Right atrium auricular region (tissue), 2 donors: ENCODE results near the gene ATAD3A. TPM values are rescaled to one million over a fixed set of nuclear protein-coding genes. Genes with fewer than 3 reads are reported as not detected.
"Not testable (repeated sequence)": the region's sequence is repeated elsewhere in the genome, so short reads cannot be mapped to it uniquely, and the experiment has no call there.

Source experiments
- DNase-seq: peaks from one replicate; pipeline ENCODE4 v3.0.0-alpha.2; 2019; ENCODE audit warnings: low spot score
- H3K27ac ChIP-seq, 2 donors: fragments of 200-600 bp; sonication (generic); 1 replicate in 1 of 2; 2 replicates in 1 of 2; pipeline ENCODE4 v1.5.1; 2016 to 2019
- H3K27me3 ChIP-seq, 2 donors: fragments of 200-600 bp; sonication (generic); one replicate each; pipeline versions ENCODE4 v1.5.1 to v1.6.0; 2017 to 2019
- H3K36me3 ChIP-seq: fragments of 200-600 bp; sonication (generic); one replicate; pipeline ENCODE4 v1.5.1; 2016
- H3K4me1 ChIP-seq, 2 donors: fragments of 200-600 bp; sonication (generic); one replicate each; pipeline versions ENCODE4 v1.5.1 to v1.6.0; 2017 to 2019
- H3K4me3 ChIP-seq, 2 donors: fragments of 200-600 bp; sonication (generic); 1 replicate in 1 of 2; 2 replicates in 1 of 2; pipeline ENCODE4 v1.5.1; 2017 to 2019; ENCODE audit warnings: mild to moderate bottlenecking in 1 of 2, moderate library complexity in 1 of 2
- H3K9me3 ChIP-seq, 2 donors: fragments of 200-600 bp; sonication (generic); one replicate each; pipeline ENCODE4 v1.5.1; 2019
- CTCF ChIP-seq, 2 donors: fragments of 200-600 bp; sonication (generic); IDR thresholded peaks; one replicate each; pipeline ENCODE4 v1.5.1; 2019; ENCODE audit warnings: antibody characterized with exemption in 2 of 2
- total RNA-seq, 2 donors: library from RNA; depleted of rRNA; stranded (reverse); fragments of >200 nt; gene quantifications; one replicate each; pipeline ENCODE4 v1.1.0, GENCODE V29; 2016

The ATAD3A gene
- total RNA-seq, 2 donors from 2014 or later = 15.6 to 18.6 TPM

DNA sequence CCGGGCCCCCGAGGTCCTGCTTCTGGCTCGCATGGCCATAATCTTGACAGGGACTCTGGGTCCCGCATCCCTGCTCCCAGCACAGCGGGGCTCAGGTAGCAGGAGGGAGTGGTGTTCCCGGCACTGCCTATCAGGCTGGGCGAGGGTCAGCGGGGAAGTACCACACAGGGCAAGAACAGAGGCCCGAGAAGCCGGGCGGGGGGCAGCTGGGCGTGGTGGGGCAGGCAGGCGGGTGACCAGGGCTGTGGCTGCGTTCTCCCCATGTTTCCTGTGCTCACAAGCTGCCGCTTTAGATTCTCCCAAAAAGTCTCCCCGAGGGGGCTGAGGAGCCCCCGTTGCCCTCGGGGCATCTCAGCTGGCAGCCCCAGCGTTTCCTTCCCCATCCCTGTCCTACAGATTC lies 22.1 kb upstream of the ATAD3A start:
- Histone ChIP-seq H3K27me3 (no peaks in the 10 kb centered on the region), H3K9me3 (peaks cover 0 to 13% of the 10 kb centered on the region in 2 donors), H3K4me1 (no peaks in the 10 kb centered on the region), H3K36me3 (peaks cover 69% of the 10 kb centered on the region), H3K4me3 (no peak overlapping the region), H3K27ac (no peak overlapping the region)
- no peak for TF ChIP-seq CTCF (IDR thresholded peaks at IDR 0.05)
- DNase-seq = no peak

GRCh38 chr1:1490633-1491230 lies 21.2 kb upstream of the ATAD3A start:
- Histone ChIP-seq H3K27ac (no peak overlapping the region), H3K9me3 (peaks cover 0 to 13% of the 10 kb centered on the region in 2 donors), H3K27me3 (no peaks in the 10 kb centered on the region), H3K4me3 (no peak overlapping the region), H3K36me3 (peaks cover 71% of the 10 kb centered on the region), H3K4me1 (no peaks in the 10 kb centered on the region)
- no peak for DNase-seq
- no peak for TF ChIP-seq CTCF (IDR thresholded peaks at IDR 0.05)

GRCh38 chr1:1491601-1492000 lies 20.4 kb upstream of the ATAD3A start:
- no peak for TF ChIP-seq CTCF (IDR thresholded peaks at IDR 0.05)
- no peak for DNase-seq
- H3K36me3 ChIP-seq = peaks cover 72% of the 10 kb centered on the region
- no peaks in the 10 kb centered on the region for H3K27me3 ChIP-seq
- H3K27ac ChIP-seq = no peak overlapping the region
- no peaks in the 10 kb centered on the region for H3K4me1 ChIP-seq
- no peak overlapping the region for H3K4me3 ChIP-seq
- peaks cover 0 to 13% of the 10 kb centered on the region in 2 donors for H3K9me3 ChIP-seq

DNA sequence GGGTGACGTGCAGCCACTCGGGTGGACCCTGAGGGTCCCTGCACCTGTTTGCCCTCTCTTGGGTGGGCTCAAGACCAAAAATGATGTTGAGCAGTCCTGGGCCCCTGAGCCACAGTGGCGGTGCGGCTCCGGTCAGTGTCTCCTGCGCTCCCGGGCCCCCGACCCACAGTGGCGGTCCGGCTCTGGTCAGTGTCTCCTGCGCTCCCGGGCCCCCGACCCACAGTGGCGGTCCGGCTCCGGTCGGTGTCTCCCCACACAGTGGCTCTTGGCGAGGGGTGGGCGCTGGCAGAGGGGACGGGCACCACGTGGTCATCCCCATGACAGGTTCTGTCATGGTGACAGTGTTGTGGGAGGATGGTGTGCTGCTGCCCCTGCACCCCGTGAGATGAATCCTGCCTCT lies 17.7 kb upstream of the ATAD3A start:
- peaks cover 54% of the 10 kb centered on the region for H3K36me3 ChIP-seq
- not testable (repeated sequence) for H3K4me3 ChIP-seq, DNase-seq, H3K4me1 ChIP-seq, H3K27ac ChIP-seq, H3K27me3 ChIP-seq
- H3K9me3 ChIP-seq = peaks cover 0 to 13% of the 10 kb centered on the region in 2 donors

- H3K4me3 ChIP-seq, H3K27ac ChIP-seq, DNase-seq, H3K4me1 ChIP-seq, H3K27me3 ChIP-seq: not testable (repeated sequence)
- H3K9me3 ChIP-seq = peaks cover 0 to 13% of the 10 kb centered on the region in 2 donors
- peaks cover 42% of the 10 kb centered on the region for H3K36me3 ChIP-seq
Measured at GRCh38 chr1:1495461-1495975, 16.4 kb upstream of the ATAD3A start.

DNA sequence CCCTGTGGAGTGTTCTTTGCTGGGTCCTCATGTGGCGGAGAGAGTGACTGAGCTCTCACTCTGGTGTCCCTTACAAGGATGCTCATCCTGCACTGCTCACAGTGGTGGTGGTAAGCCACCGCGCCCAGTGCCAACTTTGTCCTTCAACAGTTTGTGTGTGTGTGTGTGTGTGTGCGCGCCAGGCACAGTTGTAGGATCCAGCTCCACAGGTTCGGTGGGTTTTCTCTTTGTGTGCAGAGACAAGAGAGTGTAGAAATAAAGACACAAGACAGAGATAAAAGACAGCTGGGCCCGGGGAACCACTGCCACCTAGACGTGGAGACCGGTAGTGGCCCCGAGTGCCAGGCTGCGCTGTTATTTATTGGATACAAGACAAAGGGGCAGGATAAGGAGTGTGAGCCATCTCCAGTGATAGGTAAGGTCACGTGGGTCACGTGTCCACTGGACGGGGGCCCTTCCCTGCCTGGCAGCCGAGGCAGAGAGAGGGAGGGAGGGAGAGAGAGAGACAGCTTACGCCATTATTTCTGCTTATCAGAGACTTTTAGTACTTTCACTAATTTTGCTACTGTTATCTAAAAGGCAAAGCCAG lies 7.1 kb upstream of the ATAD3A start:
- not testable (repeated sequence) for H3K27me3 ChIP-seq, H3K9me3 ChIP-seq, H3K36me3 ChIP-seq, H3K4me1 ChIP-seq
- peak overlapping the region in 1 of 2 donors; percentile 27 for H3K4me3 ChIP-seq
- H3K27ac ChIP-seq = peak overlapping the region; percentile 79 to 84
- TF ChIP-seq CTCF (IDR thresholded peaks at IDR 0.05) = peak; percentile 66 to 75
- peak; percentile 89 for DNase-seq
